Heart right ventricle (tissue), 16 donors: ENCODE results near the gene FOXD2. TPM values are rescaled to one million over a fixed set of nuclear protein-coding genes. Genes with fewer than 3 reads are reported as not detected.

Source experiments
- ATAC-seq, 8 donors: fragments of 200-7000 bp; cut with Tn5 transposase; one replicate each; pipeline ENCODE4 v1.9.1; 2020; ENCODE audit warnings: mild to moderate bottlenecking in 8 of 8, moderate library complexity in 8 of 8, moderate number of reproducible peaks in 1 of 8
- DNase-seq, 2 donors: peaks; one replicate each; pipeline ENCODE4 v3.0.0-alpha.2; 2020
- H3K27ac ChIP-seq, 10 donors: fragments of 200-600 bp; sonication (generic) in 2 of 10; one replicate each; pipeline versions ENCODE4 v1.5.0 to v1.8.0; 2020 to 2022; ENCODE audit warnings: mild to moderate bottlenecking in 3 of 10
- H3K27me3 ChIP-seq, 7 donors: fragments of 200-600 bp; one replicate each; pipeline ENCODE4 v1.8.0; 2021 to 2022; ENCODE audit warnings: mild to moderate bottlenecking in 2 of 7
- H3K36me3 ChIP-seq, 9 donors: fragments of 200-600 bp; sonication (generic) in 1 of 9; one replicate each; pipeline versions ENCODE4 v1.5.0 to v1.8.0; 2020 to 2022; ENCODE audit warnings: mild to moderate bottlenecking in 2 of 9
- H3K4me1 ChIP-seq, 9 donors: fragments of 200-600 bp; sonication (generic) in 1 of 9; one replicate each; pipeline versions ENCODE4 v1.5.0 to v1.8.0; 2020 to 2022; ENCODE audit warnings: mild to moderate bottlenecking in 4 of 9
- H3K4me3 ChIP-seq, 10 donors: fragments of 200-600 bp; sonication (generic) in 2 of 10; one replicate each; pipeline versions ENCODE4 v1.5.0 to v1.8.0; 2020 to 2022; ENCODE audit warnings: mild to moderate bottlenecking in 7 of 10, moderate library complexity in 2 of 10
- H3K9me3 ChIP-seq, 11 donors: fragments of 200-600 bp in 10 of 11; sonication (generic) in 2 of 11; one replicate each; pipeline versions ENCODE4 v1.5.0 to v1.8.0; 2013 to 2022; ENCODE audit warnings: mild to moderate bottlenecking in 2 of 11, control low read depth in 1 of 11, moderate library complexity in 1 of 11
- WGBS, 2 donors: extraction: QIAGEN DNeasy Blood & Tissue Kit; methylation state at CpG; one replicate each; pipeline ENCODE4 v1.1.7; 2013; ENCODE audit warnings: inconsistent platforms in 1 of 2; 5-methylcytosine and 5-hydroxymethylcytosine counted together
- intact Hi-C, 10 donors: fragments of 100-400 bp; cut with DNase I; formaldehyde crosslinking; loops; one replicate each; pipeline versions ENCODE4 v1.11.1 to v1.14.2; 2022
- polyA plus RNA-seq, 2 donors: library from polyadenylated mRNA; stranded (reverse); fragments of 200-250 nt; gene quantifications; one replicate each; pipeline ENCODE4 v1.2.3, GENCODE V29; 2013
- total RNA-seq, 10 donors: library from RNA; stranded (reverse); fragmentation: NEBNext Ultra II Directional in 3 of 10; extraction: Animal tissue kit (Norgen Biotek cat#: 25700) in 3 of 10; gene quantifications; one replicate each; pipeline versions ENCODE4 v1.2.1 to v1.2.4, GENCODE V29; 2021 to 2023
- TF ChIP-seq, protein P1 (sequence below), 9 donors: fragments of 200-600 bp; sonication (generic) in 2 of 9; IDR thresholded peaks; one replicate each; pipeline versions ENCODE4 v1.5.0 to v1.8.0; 2021 to 2022; ENCODE audit warnings: antibody characterized with exemption in 9 of 9, mild to moderate bottlenecking in 5 of 9, moderate library complexity in 1 of 9
- donor health status: Arrhythmogenic right ventricular cardiomyopathy.
- donor health status: ischemic (EF 13 %, LVEDD 7.1; RV severe dilation, severe dysfunction).
- donor health status: healthy with polysubstance abuse.
- donor health status: DM: no; HTN: yes; CAD: no.
- donor health status: DM: no; HTN: no; CAD: no.
- donor health status: ischemic (EF 25% LVEDD 6.9; RV normal size, moderate dysfunction).
- donor health status: ischemic (EF 25% LVEDD 5.7; RV mildly dilated, moderate dysfunction).
- donor health status: healthy.
- donor health status: DM: yes; HTN: yes; CAD: no.
- donor health status: Ischemic cardiomyopathy.
- donor health status: ischemic (EF 35%, LVEDD 5.7; RV mildly dilated, moderate dysfunction).
- donor health status: nonischemic (EF 11% LVEDD 7.7; RV severe dilation, severe dysfunction).
- donor health status: DM: yes; HTN: yes; CAD: no.
- donor health status: PGD.
- donor health status: ischemic (EF 29% LVEDD 5.4; RV normal size, mild dysfunction).
- donor health status: nonischemic (EF 23%, LVEDD 6.1; RV moderate dilation, normal function).

The FOXD2 gene
- total and polyA plus RNA-seq, 12 donors: 0.01 to 0.14 (median 0.05) TPM; not detected in 7

DNA sequence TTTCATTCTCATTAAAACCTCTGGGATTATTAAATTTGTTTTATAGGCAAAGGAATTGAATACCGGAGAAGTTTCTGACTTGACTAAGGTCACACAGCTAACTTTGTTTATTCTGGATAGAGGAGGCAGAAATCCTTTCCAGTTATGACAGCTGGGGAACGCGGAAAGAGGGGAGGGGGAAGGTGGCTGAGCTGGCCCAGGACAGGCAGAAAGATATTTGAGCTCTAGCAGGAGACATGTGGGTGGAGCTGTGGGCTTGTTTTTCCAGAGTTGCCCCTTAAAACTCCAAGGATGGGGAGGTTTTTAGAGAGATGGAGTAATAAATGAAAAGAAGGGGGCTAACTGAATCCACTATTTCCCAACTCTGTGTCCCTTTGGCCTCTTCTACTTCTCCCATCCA is 27.8 kb downstream of the FOXD2 start:
- no peak overlapping the region for H3K27ac ChIP-seq
- peak in 2 of 8 donors; percentile 25 to 35 for ATAC-seq
- H3K9me3 ChIP-seq: no peaks in the 10 kb centered on the region
- H3K27me3 ChIP-seq: peaks cover 3 to 89% (median 64%) of the 10 kb centered on the region in 7 donors
- intact Hi-C loops: no loop called here
- H3K4me3 ChIP-seq: no peak overlapping the region
- H3K4me1 ChIP-seq: no peaks in the 10 kb centered on the region
- peak in 1 of 2 donors; percentile 13 for DNase-seq
- 32 to 34% methylated on average over 3 of the region's 3 CpGs for WGBS, 2 donors
- TF ChIP-seq, protein P1, sequence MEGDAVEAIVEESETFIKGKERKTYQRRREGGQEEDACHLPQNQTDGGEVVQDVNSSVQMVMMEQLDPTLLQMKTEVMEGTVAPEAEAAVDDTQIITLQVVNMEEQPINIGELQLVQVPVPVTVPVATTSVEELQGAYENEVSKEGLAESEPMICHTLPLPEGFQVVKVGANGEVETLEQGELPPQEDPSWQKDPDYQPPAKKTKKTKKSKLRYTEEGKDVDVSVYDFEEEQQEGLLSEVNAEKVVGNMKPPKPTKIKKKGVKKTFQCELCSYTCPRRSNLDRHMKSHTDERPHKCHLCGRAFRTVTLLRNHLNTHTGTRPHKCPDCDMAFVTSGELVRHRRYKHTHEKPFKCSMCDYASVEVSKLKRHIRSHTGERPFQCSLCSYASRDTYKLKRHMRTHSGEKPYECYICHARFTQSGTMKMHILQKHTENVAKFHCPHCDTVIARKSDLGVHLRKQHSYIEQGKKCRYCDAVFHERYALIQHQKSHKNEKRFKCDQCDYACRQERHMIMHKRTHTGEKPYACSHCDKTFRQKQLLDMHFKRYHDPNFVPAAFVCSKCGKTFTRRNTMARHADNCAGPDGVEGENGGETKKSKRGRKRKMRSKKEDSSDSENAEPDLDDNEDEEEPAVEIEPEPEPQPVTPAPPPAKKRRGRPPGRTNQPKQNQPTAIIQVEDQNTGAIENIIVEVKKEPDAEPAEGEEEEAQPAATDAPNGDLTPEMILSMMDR (IDR thresholded peaks at IDR 0.05): no peak
- H3K36me3 ChIP-seq: no peaks in the 10 kb centered on the region

DNA sequence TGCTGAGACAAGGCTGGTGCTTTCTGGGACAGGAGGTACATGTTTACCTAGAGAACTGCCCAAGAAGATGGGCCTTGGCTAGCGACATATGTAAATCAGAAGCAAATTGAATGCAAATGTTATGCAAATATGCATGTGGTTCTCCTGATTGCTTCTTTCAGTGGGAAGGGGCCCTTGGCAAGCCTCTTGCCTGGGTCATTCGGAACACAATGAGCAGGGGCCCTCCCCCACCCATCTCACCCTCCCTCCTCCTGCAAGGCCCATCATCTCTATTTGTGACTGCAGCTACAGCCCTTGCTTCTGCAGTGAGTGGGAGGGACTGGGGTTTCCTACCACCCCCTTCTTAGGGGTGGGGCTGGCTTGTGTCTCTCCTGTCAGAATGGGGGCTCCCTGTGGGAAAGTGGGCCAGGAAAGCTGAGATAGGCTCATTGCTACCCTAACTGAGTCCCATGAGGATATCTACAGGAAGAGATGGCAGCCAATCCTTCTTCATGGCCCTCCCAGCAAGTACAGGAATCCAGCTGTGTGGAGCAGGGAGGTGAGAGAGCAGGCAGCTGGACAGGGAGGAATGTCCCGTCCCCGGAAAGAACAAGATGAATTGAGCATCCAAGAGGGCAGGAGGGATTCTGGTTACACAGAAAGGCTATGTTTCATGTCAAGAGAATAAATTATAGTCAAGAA is 31.0 kb downstream of the FOXD2 start:
- Histone ChIP-seq H3K27ac (no peak overlapping the region), H3K36me3 (no peaks in the 10 kb centered on the region), H3K4me3 (no peak overlapping the region), H3K27me3 (peaks cover 3 to 67% (median 55%) of the 10 kb centered on the region in 7 donors), H3K4me1 (no peaks in the 10 kb centered on the region), H3K9me3 (no peaks in the 10 kb centered on the region)
- intact Hi-C loops: no loop called here
- DNase-seq (no peak), ATAC-seq (no peak)
- TF ChIP-seq, protein P1 (IDR thresholded peaks at IDR 0.05): no peak
- WGBS, 2 donors: 36 to 55% methylated on average over 4 of the region's 4 CpGs

DNA sequence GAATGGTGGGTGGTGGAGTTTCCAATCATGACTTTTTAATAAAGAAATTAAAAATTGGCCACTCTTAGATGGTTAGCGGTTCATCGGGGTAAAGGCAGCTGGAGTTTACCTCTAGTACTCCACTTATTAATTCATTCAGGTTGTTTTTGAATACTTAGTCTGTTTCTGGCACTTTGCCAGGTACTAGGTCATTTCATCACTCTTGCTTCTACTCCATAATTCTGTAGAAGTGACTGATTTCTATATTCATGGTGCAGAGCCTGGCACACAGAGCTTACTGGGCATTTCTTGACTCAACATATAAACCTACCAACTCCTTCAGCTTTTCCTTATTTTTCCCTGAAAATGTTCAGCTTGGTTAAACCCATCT is 31.5 kb downstream of the FOXD2 start:
- intact Hi-C loops: no loop called here
- no peaks in the 10 kb centered on the region for H3K9me3 ChIP-seq
- H3K4me3 ChIP-seq: no peak overlapping the region
- 87 to 88% methylated on average over 2 of the region's 2 CpGs for WGBS, 2 donors
- H3K36me3 ChIP-seq: no peaks in the 10 kb centered on the region
- ATAC-seq: no peak
- DNase-seq: no peak
- TF ChIP-seq, protein P1 (IDR thresholded peaks at IDR 0.05): no peak
- peaks cover 3 to 65% (median 54%) of the 10 kb centered on the region in 7 donors for H3K27me3 ChIP-seq
- no peaks in the 10 kb centered on the region for H3K4me1 ChIP-seq
- H3K27ac ChIP-seq: no peak overlapping the region

DNA sequence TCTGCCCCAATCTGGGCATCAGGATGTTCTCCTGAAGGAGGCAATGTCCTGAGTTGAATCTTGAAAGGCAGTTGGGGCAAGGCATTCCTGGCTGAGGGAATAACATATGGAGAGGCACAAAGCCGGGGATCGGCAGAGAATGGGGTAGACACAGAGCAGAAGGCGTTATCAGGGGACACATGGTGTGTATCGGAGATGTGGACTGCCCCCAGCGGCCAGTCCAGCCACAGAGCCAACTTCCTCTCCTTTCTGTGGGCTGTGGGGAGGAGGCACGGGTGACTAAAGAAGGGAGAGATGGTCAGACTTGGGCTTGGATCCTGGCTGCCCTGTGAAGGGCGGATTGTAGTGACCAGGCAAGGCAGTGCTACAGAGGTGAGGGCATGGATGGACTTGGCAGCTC is 32.1 kb downstream of the FOXD2 start:
- Histone ChIP-seq H3K27me3 (peaks cover 3 to 68% (median 52%) of the 10 kb centered on the region in 7 donors), H3K36me3 (no peaks in the 10 kb centered on the region), H3K9me3 (no peaks in the 10 kb centered on the region), H3K4me3 (no peak overlapping the region), H3K27ac (no peak overlapping the region), H3K4me1 (no peaks in the 10 kb centered on the region)
- TF ChIP-seq, protein P1 (IDR thresholded peaks at IDR 0.05): no peak
- 76 to 78% methylated on average over 7 of the region's 7 CpGs for WGBS, 2 donors
- ATAC-seq: no peak
- DNase-seq: no peak
- intact Hi-C loops: no loop called here
